Renal pelvis (tissue), 4 donors: ENCODE data around the gene RBMS3. TPM values are rescaled to one million over a fixed set of nuclear protein-coding genes. Genes with fewer than 3 reads are reported as not detected.
"Not testable (repeated sequence)": the region's sequence is repeated elsewhere in the genome, so short reads cannot be mapped to it uniquely, and the experiment has no call there.

Experiments
- DNase-seq: peaks from one replicate; pipeline ENCODE4 v3.0.0-alpha.2; 2013
- polyA plus RNA-seq, 3 donors: library from polyadenylated mRNA; unstranded; fragments of 120-200 nt; gene quantifications; one replicate each; pipeline ENCODE4 v1.2.1, GENCODE V29; 2013; ENCODE audit not compliant: insufficient read length in 3 of 3

Gene RBMS3
- polyA plus RNA-seq, 3 donors = 10.2 to 13.1 (median 11.6) TPM

GRCh38 chr3:29521751-29522150 lies 240.9 kb downstream of the RBMS3 start:
- DNase-seq = no peak

- DNase-seq = not testable (repeated sequence)
Observed at GRCh38 chr3:29524433-29524832, 243.6 kb downstream of the RBMS3 start.

GRCh38 chr3:29525254-29525881 lies 244.5 kb downstream of the RBMS3 start:
- DNase-seq = peak; percentile 69

GRCh38 chr3:29527246-29527645 lies 246.4 kb downstream of the RBMS3 start:
- DNase-seq = no peak

- DNase-seq = no peak
Observed at GRCh38 chr3:29531644-29532043, 250.8 kb downstream of the RBMS3 start.

GRCh38 chr3:29532473-29532872 lies 251.6 kb downstream of the RBMS3 start:
- DNase-seq = no peak

- no peak for DNase-seq
Observed at GRCh38 chr3:29534006-29534405, 253.1 kb downstream of the RBMS3 start.

- no peak for DNase-seq
Observed at GRCh38 chr3:29536016-29536758, 255.3 kb downstream of the RBMS3 start.

GRCh38 chr3:29537889-29538609 lies 257.2 kb downstream of the RBMS3 start:
- DNase-seq = no peak

GRCh38 chr3:29538610-29538958 lies 257.7 kb downstream of the RBMS3 start:
- DNase-seq = no peak

- no peak for DNase-seq
Observed at GRCh38 chr3:29540544-29540943, 259.7 kb downstream of the RBMS3 start.

GRCh38 chr3:29544701-29545363 lies 264.0 kb downstream of the RBMS3 start:
- no peak for DNase-seq

- no peak for DNase-seq
Observed at GRCh38 chr3:29545615-29546014, 264.7 kb downstream of the RBMS3 start.

- no peak for DNase-seq
Observed at GRCh38 chr3:29552051-29552450, 271.2 kb downstream of the RBMS3 start.

GRCh38 chr3:29554566-29554965 lies 273.7 kb downstream of the RBMS3 start:
- DNase-seq = no peak

GRCh38 chr3:29555590-29555989 lies 274.7 kb downstream of the RBMS3 start:
- no peak for DNase-seq

- DNase-seq = no peak
Observed at GRCh38 chr3:29557186-29557585, 276.3 kb downstream of the RBMS3 start.

GRCh38 chr3:29557825-29558224 lies 277.0 kb downstream of the RBMS3 start:
- no peak for DNase-seq

GRCh38 chr3:29559741-29560465 lies 279.0 kb downstream of the RBMS3 start:
- DNase-seq = no peak

- DNase-seq = no peak
Observed at GRCh38 chr3:29561651-29562149, 280.8 kb downstream of the RBMS3 start.

- no peak for DNase-seq
Observed at GRCh38 chr3:29565236-29565635, 284.4 kb downstream of the RBMS3 start.

GRCh38 chr3:29567501-29567900 lies 286.6 kb downstream of the RBMS3 start:
- no peak for DNase-seq
